H1 (cell line): ENCODE measurements around the gene MECR. TPM values are rescaled to one million over a fixed set of nuclear protein-coding genes. Genes with fewer than 3 reads are reported as not detected.

Source experiments
- CTCF ChIA-PET: fragments of 300-600 bp; sonication (Branson Sonifier 250); formaldehyde crosslinking; loops from one replicate; lab custom pipeline; 2021; ENCODE audit not compliant: partially characterized antibody; lab: Charles Lee
- POLR2A ChIA-PET: fragments of 300-600 bp; sonication (Branson Sonifier 250); formaldehyde crosslinking; loops from one replicate; lab custom pipeline; 2021; ENCODE audit warnings: inconsistent platforms; ENCODE audit not compliant: partially characterized antibody; lab: Charles Lee
- DNase-seq, 2 experiments: peaks; one replicate each; pipeline versions ENCODE4 v3.0.0 to v3.0.0-alpha.2; 2010 to 2022; ENCODE audit warnings: low spot score in 2 of 2, low read depth in 1 of 2, mixed read lengths in 1 of 2
- FAIRE-seq: peaks from 2 replicates; lab custom pipeline; 2011; peaks lifted over from hg19 to GRCh38; lab: Jason Lieb, UNC
- H2AFZ ChIP-seq: 2 replicates; pipeline ENCODE4 v1.8.1; 2012; ENCODE audit warnings: low read length, inconsistent platforms
- H2AK5ac ChIP-seq: 2 replicates; pipeline ENCODE4 v1.6.1; 2013; ENCODE audit warnings: low read depth, low read length
- H2BK120ac ChIP-seq: replicated peaks from 2 replicates; pipeline ENCODE3; 2013; ENCODE audit warnings: low read depth, low read length, inconsistent platforms
- H2BK12ac ChIP-seq: 2 replicates; pipeline ENCODE4 v1.6.1; 2013; ENCODE audit warnings: low read depth, low read length
- H2BK15ac ChIP-seq: 2 replicates; pipeline ENCODE4 v1.6.1; 2013; ENCODE audit warnings: low read length
- H2BK20ac ChIP-seq: 2 replicates; pipeline ENCODE4 v1.6.1; 2013; ENCODE audit warnings: low read length
- H2BK5ac ChIP-seq: 2 replicates; pipeline ENCODE4 v1.6.1; 2013; ENCODE audit warnings: low read depth, low read length
- H3K14ac ChIP-seq: 2 replicates; pipeline ENCODE4 v1.6.1; 2013; ENCODE audit warnings: inconsistent platforms; ENCODE audit not compliant: insufficient read length
- H3K18ac ChIP-seq: 2 replicates; pipeline ENCODE4 v1.6.1; 2013; ENCODE audit warnings: low read length; ENCODE audit errors: extremely low read depth
- H3K23ac ChIP-seq: 2 replicates; pipeline ENCODE4 v1.6.1; 2013; ENCODE audit warnings: inconsistent platforms; ENCODE audit not compliant: insufficient read length
- H3K23me2 ChIP-seq: 2 replicates; pipeline ENCODE4 v1.6.1; 2013; ENCODE audit warnings: low read depth, low read length
- H3K27ac ChIP-seq: 2 replicates; pipeline ENCODE4 v1.6.1; 2011; ENCODE audit warnings: low read depth, low read length, inconsistent platforms
- H3K27me3 ChIP-seq, 4 experiments: replicated peaks in 1 of 4; 1 replicate in 1 of 4; 2 replicates in 3 of 4; pipeline versions ENCODE4 v1.6.1 to v1.8.1; 2011 to 2013; ENCODE audit warnings: low read length in 3 of 4, mild to moderate bottlenecking in 3 of 4, inconsistent platforms in 2 of 4, mixed read lengths in 2 of 4, moderate library complexity in 1 of 4; ENCODE audit not compliant: control insufficient read depth in 3 of 4, insufficient read depth in 3 of 4; ENCODE audit errors: extremely low read depth in 1 of 4
- H3K36me3 ChIP-seq, 4 experiments: 2 replicates each; pipeline versions ENCODE4 v1.6.1 to v1.8.1; 2011 to 2013; ENCODE audit warnings: mild to moderate bottlenecking in 4 of 4, low read length in 3 of 4, moderate library complexity in 2 of 4, control low read depth in 1 of 4, inconsistent platforms in 1 of 4; ENCODE audit not compliant: insufficient read depth in 4 of 4, control insufficient read depth in 2 of 4
- H3K4ac ChIP-seq: replicated peaks from 2 replicates; pipeline ENCODE3; 2013; ENCODE audit warnings: low read length, low read depth, mixed read lengths, inconsistent platforms; ENCODE audit not compliant: insufficient read length
- H3K4me1 ChIP-seq, 4 experiments: replicated peaks in 1 of 4; 1 replicate in 1 of 4; 2 replicates in 3 of 4; pipeline versions ENCODE4 v1.6.1 to v1.8.1; 2011 to 2013; ENCODE audit warnings: low read length in 3 of 4, inconsistent platforms in 2 of 4, mixed read lengths in 1 of 4; ENCODE audit not compliant: insufficient read depth in 4 of 4, control insufficient read depth in 3 of 4
- H3K4me2 ChIP-seq, 2 experiments: 2 replicates each; pipeline versions ENCODE4 v1.6.1 to v1.8.1; 2011 to 2013; ENCODE audit warnings: low read depth in 2 of 2, low read length in 2 of 2, control low read depth in 1 of 2, inconsistent platforms in 1 of 2, mild to moderate bottlenecking in 1 of 2; ENCODE audit not compliant: insufficient read depth in 1 of 2
- H3K4me3 ChIP-seq, 4 experiments: fragments of 200-600, 300-600 bp in 1 of 4; sonication (generic), shearing (Covaris generic), sonication (Bioruptor Twin) in 1 of 4; 2 replicates each; pipeline versions ENCODE4 v1.5.1 to v1.8.1; 2011 to 2016; ENCODE audit warnings: low read length in 4 of 4, low read depth in 3 of 4, control low read depth in 2 of 4, inconsistent platforms in 2 of 4, mild to moderate bottlenecking in 2 of 4, mixed read lengths in 1 of 4, moderate library complexity in 1 of 4; ENCODE audit not compliant: insufficient read depth in 2 of 4; ENCODE audit errors: extremely low read depth in 1 of 4
- H3K56ac ChIP-seq: replicated peaks from 2 replicates; pipeline ENCODE3; 2013; ENCODE audit warnings: low read depth, mild to moderate bottlenecking, mixed read lengths, low read length, inconsistent platforms; ENCODE audit not compliant: insufficient read length
- H3K79me1 ChIP-seq: 2 replicates; pipeline ENCODE4 v1.6.1; 2013; ENCODE audit warnings: low read depth, low read length, control low read depth
- H3K79me2 ChIP-seq, 2 experiments: 2 replicates each; pipeline versions ENCODE4 v1.6.1 to v1.8.1; 2012 to 2013; ENCODE audit warnings: low read length in 2 of 2, mild to moderate bottlenecking in 2 of 2, inconsistent platforms in 1 of 2; ENCODE audit not compliant: insufficient read depth in 2 of 2, control insufficient read depth in 1 of 2
- H3K9ac ChIP-seq, 4 experiments: replicated peaks in 1 of 4; 1 replicate in 1 of 4; 2 replicates in 3 of 4; pipeline versions ENCODE4 v1.6.1 to v1.8.1; 2011 to 2013; ENCODE audit warnings: low read depth in 3 of 4, low read length in 3 of 4, control low read depth in 2 of 4, mild to moderate bottlenecking in 2 of 4, moderate library complexity in 2 of 4, inconsistent platforms in 1 of 4; ENCODE audit errors: extremely low read depth in 1 of 4
- H3K9me3 ChIP-seq, 2 experiments: 2 replicates each; pipeline versions ENCODE4 v1.6.1 to v1.8.1; 2012 to 2013; ENCODE audit warnings: mild to moderate bottlenecking in 2 of 2, moderate library complexity in 2 of 2, control low read depth in 1 of 2, inconsistent platforms in 1 of 2, low read depth in 1 of 2, low read length in 1 of 2, mixed read lengths in 1 of 2; ENCODE audit not compliant: insufficient read depth in 2 of 2
- H4K20me1 ChIP-seq, 2 experiments: replicated peaks in 1 of 2; 2 replicates each; pipeline versions ENCODE3 to v1.8.1; 2011 to 2013; ENCODE audit warnings: inconsistent platforms in 2 of 2, low read length in 2 of 2, mild to moderate bottlenecking in 1 of 2; ENCODE audit not compliant: insufficient read depth in 2 of 2, control insufficient read depth in 1 of 2
- H4K5ac ChIP-seq: 2 replicates; pipeline ENCODE4 v1.6.1; 2013; ENCODE audit warnings: low read length, low read depth, mixed read lengths, inconsistent platforms; ENCODE audit not compliant: insufficient read length
- H4K8ac ChIP-seq: 2 replicates; pipeline ENCODE4 v1.8.0; 2013; ENCODE audit warnings: mild to moderate bottlenecking, moderate library complexity, low read length, inconsistent platforms; ENCODE audit not compliant: insufficient read depth; ENCODE audit errors: extremely low read depth
- H4K91ac ChIP-seq: replicated peaks from 2 replicates; pipeline ENCODE3; 2013; ENCODE audit warnings: low read length, mixed read lengths, inconsistent platforms; ENCODE audit not compliant: insufficient read length
- BRCA1 ChIP-seq: IDR thresholded peaks from 2 replicates; pipeline ENCODE4 v1.6.1; 2012; ENCODE audit warnings: low read depth, low read length, improper control_type of control experiment
- CTCF ChIP-seq, 3 experiments: IDR thresholded peaks; 1 replicate in 2 of 3; 2 replicates in 1 of 3; pipeline versions ENCODE4 v1.5.1 to v1.6.1; 2011; ENCODE audit warnings: low read length in 3 of 3, mild to moderate bottlenecking in 3 of 3, inconsistent platforms in 2 of 3, low read depth in 1 of 3, moderate library complexity in 1 of 3; ENCODE audit not compliant: insufficient read depth in 1 of 3; ENCODE audit errors: control extremely low read depth in 1 of 3
- FOSL1 ChIP-seq: IDR thresholded peaks from 2 replicates; pipeline ENCODE4 v1.6.1; 2011; ENCODE audit warnings: mild to moderate bottlenecking, low read depth, low read length, moderate library complexity; ENCODE audit not compliant: insufficient read depth
- KDM1A ChIP-seq: fragments of 200-600, 300-600 bp; sonication (generic); IDR thresholded peaks from 2 replicates; pipeline ENCODE4 v1.7.1; 2016; ENCODE audit warnings: mild to moderate bottlenecking, low read length, borderline replicate concordance
- KDM5A ChIP-seq: fragments of 200-600 bp; IDR thresholded peaks from 2 replicates; pipeline ENCODE4 v1.7.1; 2012; ENCODE audit warnings: mild to moderate bottlenecking, low read length, inconsistent platforms, mixed read lengths
- PHF8 ChIP-seq: fragments of 200-600 bp; sonication (generic); conservative IDR thresholded peaks from 2 replicates; pipeline ENCODE4 v1.7.1; 2012; ENCODE audit warnings: low read depth, mild to moderate bottlenecking, inconsistent platforms, low read length, moderate library complexity
- POLR2A ChIP-seq, 2 experiments: IDR thresholded peaks; 1 replicate in 1 of 2; 2 replicates in 1 of 2; pipeline ENCODE4 v1.6.1; 2011; ENCODE audit warnings: low read depth in 2 of 2, low read length in 2 of 2, mild to moderate bottlenecking in 2 of 2; ENCODE audit errors: control extremely low read depth in 1 of 2
- POU5F1 ChIP-seq: IDR thresholded peaks from 2 replicates; pipeline ENCODE4 v1.6.1; 2011; ENCODE audit warnings: low read depth, mild to moderate bottlenecking, low read length, moderate library complexity
- RNF2 ChIP-seq: fragments of 200-900, 300-1000 bp; sonication (generic); IDR thresholded peaks from 2 replicates; pipeline ENCODE4 v1.7.1; 2016; ENCODE audit warnings: borderline replicate concordance, low read depth, mild to moderate bottlenecking, antibody characterized with exemption, low read length; ENCODE audit not compliant: poor library complexity, severe bottlenecking; ENCODE audit errors: missing control alignments
- RXRA ChIP-seq: IDR thresholded peaks from 2 replicates; pipeline ENCODE4 v1.6.1; 2011; ENCODE audit warnings: low read depth, mild to moderate bottlenecking, low read length, moderate library complexity; ENCODE audit not compliant: insufficient read depth
- YY1 ChIP-seq: IDR thresholded peaks from 2 replicates; pipeline ENCODE4 v1.6.1; 2011; ENCODE audit warnings: low read depth, mild to moderate bottlenecking, low read length
- WGBS, 2 experiments: shearing (Covaris generic) in 1 of 2; methylation state at CpG; one replicate each; pipeline versions ENCODE4 v1.1.6 to v1.1.7; 2013 to 2015; ENCODE audit warnings: low lambda C conversion rate in 2 of 2, mixed read lengths in 2 of 2, inconsistent platforms in 1 of 2, low coverage in 1 of 2, missing lambda C conversion rate in 1 of 2; ENCODE audit not compliant: insufficient replicate concordance in 2 of 2, insufficient coverage in 1 of 2, insufficient read length in 1 of 2; ENCODE audit errors: extremely low coverage in 1 of 2, missing lambda C conversion rate in 1 of 2; 5-methylcytosine and 5-hydroxymethylcytosine counted together
- polyA plus RNA-seq, 7 experiments: library from polyadenylated mRNA; depleted of rRNA in 3 of 7; stranded (reverse) in 5 of 7; unstranded in 2 of 7; fragments of >200 nt in 5 of 7; fragments of 200-250 nt in 2 of 7; gene quantifications; 1 replicate in 5 of 7; 2 replicates in 1 of 7; 4 replicates in 1 of 7; pipeline versions ENCODE4 v1.2.1 to v1.2.3, GENCODE V29; 2011 to 2013; ENCODE audit warnings: missing spikeins in 2 of 7, mixed read lengths in 2 of 7
- total RNA-seq: library from RNA; stranded (reverse); fragmentation: NEBNext Ultra II Directional; extraction: Animal tissue kit (Norgen Biotek cat#: 25700); gene quantifications from 2 replicates; pipeline ENCODE4 v1.2.1, GENCODE V29; 2021

The MECR gene
- total and polyA plus RNA-seq, 2 of the 8 experiments (the other 6 are each of a cell fraction or from before 2014, with no cell fraction given): 24.2 to 24.4 TPM

GRCh38 chr1:29197993-29198392, 32.7 kb downstream of the MECR start:
- H3K79me1 ChIP-seq: no peaks in the 10 kb centered on the region
- H3K56ac ChIP-seq: no peak overlapping the region
- no peak overlapping the region for H3K4me2 ChIP-seq
- H4K20me1 ChIP-seq: no peaks in the 10 kb centered on the region
- H2AK5ac ChIP-seq: no peak overlapping the region
- H4K8ac ChIP-seq: no peak overlapping the region
- H2BK12ac ChIP-seq: no peak overlapping the region
- H2BK20ac ChIP-seq: no peak overlapping the region
- H3K14ac ChIP-seq: no peak overlapping the region
- ChIA-PET POLR2A (interaction anchor here (0.8 to 5.2 kb wide), 9 partner anchors 12 to 283 kb away, joined by 3 to 37 read pairs (median 4); partner anchors contain the start of genes EPB41, SRSF4 and TMEM200B), CTCF (interaction anchor here (0.6 to 2.8 kb wide), 36 partner anchors 10 to 1914 kb away, joined by 3 to 29 read pairs (median 5); partner anchors contain the start of genes SRSF4 and TMEM200B)
- H3K18ac ChIP-seq: no peak overlapping the region
- no peaks in the 10 kb centered on the region for H3K23me2 ChIP-seq
- H3K9me3 ChIP-seq: no peaks in the 10 kb centered on the region
- H3K36me3 ChIP-seq: peaks cover 2 to 24% (median 20%) of the 10 kb centered on the region in 4 experiments; a peak in 6 of 8 replicates
- WGBS, 2 experiments: 91% methylated on average over 12 of the region's 12 CpGs; no CpG with 5 or more reads in 1 of the 2 experiments
- H4K91ac ChIP-seq: no peak overlapping the region
- no peaks in the 10 kb centered on the region for H3K27me3 ChIP-seq
- H2BK15ac ChIP-seq: 0 out of 2 replicates have a peak overlapping the region, but pooled peaks have one; percentile 16
- no peak overlapping the region for H3K4me3 ChIP-seq
- no peaks in the 10 kb centered on the region for H3K79me2 ChIP-seq
- H3K27ac ChIP-seq: no peak overlapping the region
- no peak overlapping the region for H2BK5ac ChIP-seq
- DNase-seq (no peak), FAIRE-seq (no peak)
- H3K4me1 ChIP-seq: peaks cover 0 to 6% (median 2%) of the 10 kb centered on the region in 4 experiments; a peak in 2 of 7 replicates
- no peak overlapping the region for H3K4ac ChIP-seq
- H4K5ac ChIP-seq: no peak overlapping the region
- no peak overlapping the region for H2BK120ac ChIP-seq
- no peak overlapping the region for H3K23ac ChIP-seq
- no peak overlapping the region for H3K9ac ChIP-seq
- H2AFZ ChIP-seq: no peak overlapping the region
- TF ChIP-seq BRCA1 (no peak), KDM1A (no peak), POU5F1 (no peak), KDM5A (no peak), PHF8 (no peak), YY1 (no peak), POLR2A (IDR thresholded peaks at IDR 0.05; ENCODE audit: control extremely low read depth in 1 of 2, low read depth in 2 of 2, low read length in 2 of 2) (no peak), FOSL1 (no peak), CTCF (IDR thresholded peaks at IDR 0.05; ENCODE audit: control extremely low read depth in 1 of 3, insufficient read depth in 1 of 3, low read depth in 1 of 3, low read length in 3 of 3) (no peak), RNF2 (no peak), RXRA (no peak)
